ENCODE measurements around the gene NFIX. TPM values are rescaled to one million over a fixed set of nuclear protein-coding genes. Genes with fewer than 3 reads are reported as not detected.

The NFIX gene
- polyA plus RNA-seq, 3 donors = 0.25 to 3.7 (median 0.90) TPM

GRCh38 chr19:13079542-13079986 lies 84.3 kb downstream of the NFIX start:
- Histone ChIP-seq H3K79me2 (ENCODE audit: insufficient read depth, low read length) (no peaks in the 10 kb centered on the region), H3K4me3 (replicated peaks in 1 of 3; ENCODE audit: low read depth in 2 of 3, low read length in 3 of 3) (no peak overlapping the region), H3K9ac (ENCODE audit: insufficient read depth, low read length, poor library complexity, severe bottlenecking) (peak overlapping the region; percentile 39), H2AFZ (ENCODE audit: insufficient read depth, low read depth, low read length, poor library complexity, severe bottlenecking) (peak overlapping the region; percentile 39), H3K27me3 (ENCODE audit: control insufficient read depth in 2 of 2, insufficient read depth in 2 of 2, low read length in 2 of 2) (no peaks in the 10 kb centered on the region), H3K36me3 (replicated peaks in 1 of 2; ENCODE audit: control insufficient read depth in 1 of 2, insufficient read depth in 2 of 2, low read length in 2 of 2) (no peaks in the 10 kb centered on the region), H3K4me2 (replicated peaks; ENCODE audit: extremely low read depth, low read length, poor library complexity, severe bottlenecking) (no peak overlapping the region), H3K27ac (ENCODE audit: low read depth in 1 of 2, low read length in 2 of 2) (no peak overlapping the region), H3K9me3 (replicated peaks in 1 of 2; ENCODE audit: control insufficient read depth in 1 of 2, insufficient read depth in 1 of 2, low read length in 2 of 2) (no peaks in the 10 kb centered on the region), H3K4me1 (ENCODE audit: control insufficient read depth in 1 of 2, insufficient read depth in 2 of 2, low read length in 2 of 2) (peaks cover 8 to 13% of the 10 kb centered on the region in 2 donors), H4K20me1 (ENCODE audit: insufficient read depth, low read length) (no peaks in the 10 kb centered on the region)
- WGBS (ENCODE audit: insufficient coverage) = 46% methylated on average over 11 of the region's 16 CpGs
- Mint-ChIP-seq H3K36me3 (peaks cover 3 to 4% of the 10 kb centered on the region in 2 donors), H3K9me3 (no peaks in the 10 kb centered on the region), H3K4me3 (peak overlapping the region in 1 of 2 donors; percentile 35), H3K27me3 (ENCODE audit: low read depth in 3 of 3) (peaks cover 0 to 4% (median 3%) of the 10 kb centered on the region in 3 donors), H3K27ac (peak overlapping the region in 1 of 7 donors; percentile 41), H3K4me1 (peaks cover 13% of the 10 kb centered on the region)
- DNase-seq = no peak
- intact Hi-C loops (cut with micrococcal nuclease) = no loop called here
- no peak for TF ChIP-seq CTCF (IDR thresholded peaks at IDR 0.05)

GRCh38 chr19:13082192-13083007 lies 87.1 kb downstream of the NFIX start:
- Mint-ChIP-seq H3K27ac (no peak overlapping the region), H3K36me3 (peaks cover 2 to 3% of the 10 kb centered on the region in 2 donors), H3K4me1 (peaks cover 20% of the 10 kb centered on the region), H3K27me3 (ENCODE audit: low read depth in 3 of 3) (peaks cover 2 to 3% (median 2%) of the 10 kb centered on the region in 3 donors), H3K9me3 (no peaks in the 10 kb centered on the region), H3K4me3 (no peak overlapping the region)
- no peak for TF ChIP-seq CTCF (IDR thresholded peaks at IDR 0.05)
- H3K4me2 ChIP-seq (replicated peaks; ENCODE audit: extremely low read depth, low read length, poor library complexity, severe bottlenecking) = no peak overlapping the region
- no peaks in the 10 kb centered on the region for H3K27me3 ChIP-seq (ENCODE audit: control insufficient read depth in 2 of 2, insufficient read depth in 2 of 2, low read length in 2 of 2)
- no peaks in the 10 kb centered on the region for H3K79me2 ChIP-seq (ENCODE audit: insufficient read depth, low read length)
- H2AFZ ChIP-seq (ENCODE audit: insufficient read depth, low read depth, low read length, poor library complexity, severe bottlenecking) = no peak overlapping the region
- intact Hi-C loops (cut with micrococcal nuclease) = no loop called here
- no peak for DNase-seq
- H3K9me3 ChIP-seq (replicated peaks in 1 of 2; ENCODE audit: control insufficient read depth in 1 of 2, insufficient read depth in 1 of 2, low read length in 2 of 2) = no peaks in the 10 kb centered on the region
- WGBS (ENCODE audit: insufficient coverage) = 76% methylated on average over 9 of the region's 14 CpGs
- H3K9ac ChIP-seq (ENCODE audit: insufficient read depth, low read length, poor library complexity, severe bottlenecking) = no peak overlapping the region
- H4K20me1 ChIP-seq (ENCODE audit: insufficient read depth, low read length) = no peaks in the 10 kb centered on the region
- no peak overlapping the region for H3K27ac ChIP-seq (ENCODE audit: low read depth in 1 of 2, low read length in 2 of 2)
- H3K4me1 ChIP-seq (ENCODE audit: control insufficient read depth in 1 of 2, insufficient read depth in 2 of 2, low read length in 2 of 2) = peaks cover 12 to 13% of the 10 kb centered on the region in 2 donors
- H3K36me3 ChIP-seq (replicated peaks in 1 of 2; ENCODE audit: control insufficient read depth in 1 of 2, insufficient read depth in 2 of 2, low read length in 2 of 2) = no peaks in the 10 kb centered on the region
- H3K4me3 ChIP-seq (replicated peaks in 1 of 3; ENCODE audit: low read depth in 2 of 3, low read length in 3 of 3) = no peak overlapping the region
